ENCODE results near the gene LPIN2.

The LPIN2 gene

GRCh38 chr18:3044931-3045698, 32.2 kb upstream of the LPIN2 start:
- no peak overlapping the region for H3K4me3 ChIP-seq (ENCODE audit: control insufficient read depth, low read depth, low read length)
- no peak for TF ChIP-seq CTCF (IDR thresholded peaks at IDR 0.05; ENCODE audit: control insufficient read depth, insufficient read depth, low read depth, low read length, missing control alignments)
- no peak for DNase-seq (ENCODE audit: low read depth)

DNA sequence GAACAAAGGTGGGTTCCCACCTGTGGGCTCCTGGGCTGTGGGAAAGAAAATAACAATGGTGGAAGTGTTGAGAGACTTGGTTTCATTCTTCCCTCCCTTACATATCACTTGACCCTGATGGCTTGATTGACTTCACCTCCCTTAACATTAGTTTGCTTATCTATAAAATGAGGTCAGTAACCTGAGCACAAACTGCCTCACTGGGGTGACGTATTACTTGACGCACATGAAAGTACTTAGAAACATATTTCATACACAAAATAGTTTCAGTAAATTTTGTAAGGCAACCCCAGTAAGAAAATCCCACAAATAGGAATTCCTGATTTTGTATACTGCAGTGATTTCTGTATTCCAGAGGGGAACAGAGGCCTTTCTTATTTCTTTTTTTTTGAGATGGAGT, 29.4 kb upstream of the LPIN2 start:
- TF ChIP-seq CTCF (IDR thresholded peaks at IDR 0.05; ENCODE audit: control insufficient read depth, insufficient read depth, low read depth, low read length, missing control alignments): no peak
- H3K4me3 ChIP-seq (ENCODE audit: control insufficient read depth, low read depth, low read length): no peak overlapping the region
- DNase-seq (ENCODE audit: low read depth): no peak

- no peak overlapping the region for H3K4me3 ChIP-seq (ENCODE audit: control insufficient read depth, low read depth, low read length)
- TF ChIP-seq CTCF (IDR thresholded peaks at IDR 0.05; ENCODE audit: control insufficient read depth, insufficient read depth, low read depth, low read length, missing control alignments): no peak
- no peak for DNase-seq (ENCODE audit: low read depth)
Observed at GRCh38 chr18:3041843-3042242, 28.9 kb upstream of the LPIN2 start.

GRCh38 chr18:3040881-3041280, 27.9 kb upstream of the LPIN2 start:
- no peak for TF ChIP-seq CTCF (IDR thresholded peaks at IDR 0.05; ENCODE audit: control insufficient read depth, insufficient read depth, low read depth, low read length, missing control alignments)
- no peak for DNase-seq (ENCODE audit: low read depth)
- no peak overlapping the region for H3K4me3 ChIP-seq (ENCODE audit: control insufficient read depth, low read depth, low read length)

- DNase-seq (ENCODE audit: low read depth): no peak
- H3K4me3 ChIP-seq (ENCODE audit: control insufficient read depth, low read depth, low read length): no peak overlapping the region
- TF ChIP-seq CTCF (IDR thresholded peaks at IDR 0.05; ENCODE audit: control insufficient read depth, insufficient read depth, low read depth, low read length, missing control alignments): no peak
Observed at GRCh38 chr18:3040173-3040572, 27.2 kb upstream of the LPIN2 start.

DNA sequence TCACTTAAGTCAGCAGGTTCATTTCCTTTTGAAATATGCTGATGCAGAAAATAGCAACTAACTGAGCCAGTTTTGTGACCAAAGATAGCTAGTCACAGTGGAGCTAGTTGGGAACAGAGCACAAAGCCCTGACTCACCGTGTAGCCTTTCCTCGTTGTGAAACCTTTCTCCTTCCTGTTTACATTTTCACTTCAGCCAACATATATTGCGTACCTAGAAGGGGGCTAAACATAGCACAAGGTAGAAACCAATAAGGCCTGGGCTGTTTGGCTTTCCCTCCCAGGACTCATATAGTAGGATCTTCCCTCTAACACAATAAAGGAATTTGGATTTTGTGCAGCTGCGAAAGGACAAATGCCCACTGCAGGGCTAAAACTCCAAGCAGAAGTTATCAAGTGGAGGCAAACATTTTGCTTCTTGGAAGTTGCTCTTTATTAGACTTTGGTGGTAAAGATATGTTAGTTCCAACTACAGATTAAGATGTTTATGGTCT, 24.5 kb upstream of the LPIN2 start:
- TF ChIP-seq CTCF (IDR thresholded peaks at IDR 0.05; ENCODE audit: control insufficient read depth, insufficient read depth, low read depth, low read length, missing control alignments): no peak
- H3K4me3 ChIP-seq (ENCODE audit: control insufficient read depth, low read depth, low read length): no peak overlapping the region
- no peak for DNase-seq (ENCODE audit: low read depth)

All from AG09309 (cell line).